GM06990 (cell line): ENCODE results near the gene RELN.

Experiments
- DNase-seq: peaks from one replicate; pipeline ENCODE4 v3.0.0-alpha.2; 2011; ENCODE audit not compliant: insufficient read length; ENCODE audit errors: extremely low read depth
- H3K27me3 ChIP-seq: replicated peaks from 2 replicates; pipeline ENCODE4 v1.6.0; 2011; ENCODE audit warnings: low read length; ENCODE audit not compliant: control insufficient read depth, insufficient read depth
- H3K36me3 ChIP-seq: 2 replicates; pipeline ENCODE4 v1.5.1; 2011; ENCODE audit warnings: low read length; ENCODE audit not compliant: control insufficient read depth, insufficient read depth
- H3K4me3 ChIP-seq: replicated peaks from 2 replicates; pipeline ENCODE4 v1.5.1; 2011; ENCODE audit warnings: low read depth, mild to moderate bottlenecking, control low read depth, low read length
- TF ChIP-seq, protein P1 (sequence below): IDR thresholded peaks from 2 replicates; pipeline ENCODE4 v1.5.1; 2011; ENCODE audit warnings: low read length, control low read depth, mild to moderate bottlenecking, inconsistent platforms; ENCODE audit not compliant: insufficient read depth, poor library complexity, severe bottlenecking

The RELN gene

DNA sequence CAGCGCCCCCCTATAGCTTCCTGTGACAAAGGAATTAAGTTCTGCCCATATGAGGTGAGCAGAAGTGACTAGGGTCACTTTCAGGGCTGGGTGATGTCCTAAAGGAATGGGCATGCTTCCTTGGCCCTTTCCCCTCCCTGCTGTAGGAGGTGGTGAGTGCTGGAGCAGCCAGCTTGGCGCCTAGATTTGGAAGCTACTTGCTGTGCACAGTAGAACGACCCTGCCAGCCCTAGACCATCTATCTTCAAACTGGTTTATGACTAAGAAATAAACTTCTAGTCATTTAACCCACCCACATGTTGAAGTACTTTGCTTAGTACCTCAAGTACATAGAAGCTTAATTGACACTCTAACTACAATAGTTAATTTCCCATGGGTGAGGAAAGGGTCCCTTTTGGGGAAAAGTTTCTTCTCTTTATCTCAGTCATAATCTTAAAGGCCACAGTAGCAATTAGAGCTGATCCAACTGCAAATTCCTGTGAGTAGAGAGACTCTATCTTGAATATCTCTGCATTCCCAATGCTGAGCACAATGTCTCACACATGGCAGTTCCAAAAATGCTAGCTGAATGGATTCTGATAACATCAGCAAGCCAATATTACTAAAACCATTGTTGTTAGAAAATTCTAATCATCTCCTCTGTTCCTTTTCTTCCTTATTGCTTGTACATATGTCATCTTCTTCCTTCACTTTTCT lies 227.2 kb downstream of the RELN start:
- Histone ChIP-seq H3K4me3 (no peak overlapping the region), H3K36me3 (no peaks in the 10 kb centered on the region), H3K27me3 (no peaks in the 10 kb centered on the region)
- TF ChIP-seq, protein P1, sequence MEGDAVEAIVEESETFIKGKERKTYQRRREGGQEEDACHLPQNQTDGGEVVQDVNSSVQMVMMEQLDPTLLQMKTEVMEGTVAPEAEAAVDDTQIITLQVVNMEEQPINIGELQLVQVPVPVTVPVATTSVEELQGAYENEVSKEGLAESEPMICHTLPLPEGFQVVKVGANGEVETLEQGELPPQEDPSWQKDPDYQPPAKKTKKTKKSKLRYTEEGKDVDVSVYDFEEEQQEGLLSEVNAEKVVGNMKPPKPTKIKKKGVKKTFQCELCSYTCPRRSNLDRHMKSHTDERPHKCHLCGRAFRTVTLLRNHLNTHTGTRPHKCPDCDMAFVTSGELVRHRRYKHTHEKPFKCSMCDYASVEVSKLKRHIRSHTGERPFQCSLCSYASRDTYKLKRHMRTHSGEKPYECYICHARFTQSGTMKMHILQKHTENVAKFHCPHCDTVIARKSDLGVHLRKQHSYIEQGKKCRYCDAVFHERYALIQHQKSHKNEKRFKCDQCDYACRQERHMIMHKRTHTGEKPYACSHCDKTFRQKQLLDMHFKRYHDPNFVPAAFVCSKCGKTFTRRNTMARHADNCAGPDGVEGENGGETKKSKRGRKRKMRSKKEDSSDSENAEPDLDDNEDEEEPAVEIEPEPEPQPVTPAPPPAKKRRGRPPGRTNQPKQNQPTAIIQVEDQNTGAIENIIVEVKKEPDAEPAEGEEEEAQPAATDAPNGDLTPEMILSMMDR: no peak
- no peak for DNase-seq

- H3K4me3 ChIP-seq: no peak overlapping the region
- DNase-seq: no peak
- no peaks in the 10 kb centered on the region for H3K27me3 ChIP-seq
- no peaks in the 10 kb centered on the region for H3K36me3 ChIP-seq
- TF ChIP-seq, protein P1: no peak
Observed at GRCh38 chr7:103752995-103753394, 236.5 kb downstream of the RELN start.

- DNase-seq: no peak
- Histone ChIP-seq H3K27me3 (no peaks in the 10 kb centered on the region), H3K36me3 (no peaks in the 10 kb centered on the region), H3K4me3 (no peak overlapping the region)
- TF ChIP-seq, protein P1: no peak
Observed at GRCh38 chr7:103751311-103751880, 238.1 kb downstream of the RELN start.

- H3K36me3 ChIP-seq: no peaks in the 10 kb centered on the region
Observed at GRCh38 chr7:103748680-103749079, 240.8 kb downstream of the RELN start.

DNA sequence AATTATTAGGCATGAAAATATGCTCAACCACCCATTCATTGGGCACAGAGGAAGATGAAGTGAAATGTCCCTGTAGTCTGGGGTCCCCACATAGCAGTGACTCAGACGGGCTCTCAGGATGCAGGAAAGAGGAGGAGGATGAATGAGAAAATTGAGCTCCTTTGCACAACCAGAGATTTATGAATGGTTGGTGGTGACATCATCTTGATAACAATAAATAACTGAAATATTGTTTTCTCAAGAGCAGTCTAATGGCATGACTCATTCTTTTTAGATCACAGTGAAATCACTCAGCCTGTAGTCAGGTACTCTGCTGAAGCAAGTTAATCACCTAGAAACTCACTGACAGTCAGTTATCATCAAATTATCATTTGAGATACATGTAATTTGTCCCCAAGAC lies 254.1 kb downstream of the RELN start:
- TF ChIP-seq, protein P1: no peak
- Histone ChIP-seq H3K4me3 (no peak overlapping the region), H3K36me3 (no peaks in the 10 kb centered on the region), H3K27me3 (no peaks in the 10 kb centered on the region)
- DNase-seq: no peak

More at GRCh38 chr7:103748680-103749079, 240.8 kb downstream of the RELN start:
- Histone ChIP-seq H3K4me3 (no peak overlapping the region), H3K27me3 (no peaks in the 10 kb centered on the region)
- no peak for DNase-seq
- TF ChIP-seq, protein P1: no peak
